ACHN (cell line): ENCODE results near the gene CHRNA1.
"Not testable (repeated sequence)": the region's sequence is repeated elsewhere in the genome, so short reads cannot be mapped to it uniquely, and the experiment has no call there.

Source experiments
- DNase-seq: peaks from one replicate; pipeline ENCODE4 v3.0.0-alpha.2; 2015
- in situ Hi-C: cut with HindIII; loops from 2 replicates; pipeline ENCODE4 v1.10.0; 2017; ENCODE audit warnings: low sequenced_read_pairs, low pct_ligation_motif_present, low pct_unique_long_range_greater_than_20kb

CHRNA1 gene

DNA sequence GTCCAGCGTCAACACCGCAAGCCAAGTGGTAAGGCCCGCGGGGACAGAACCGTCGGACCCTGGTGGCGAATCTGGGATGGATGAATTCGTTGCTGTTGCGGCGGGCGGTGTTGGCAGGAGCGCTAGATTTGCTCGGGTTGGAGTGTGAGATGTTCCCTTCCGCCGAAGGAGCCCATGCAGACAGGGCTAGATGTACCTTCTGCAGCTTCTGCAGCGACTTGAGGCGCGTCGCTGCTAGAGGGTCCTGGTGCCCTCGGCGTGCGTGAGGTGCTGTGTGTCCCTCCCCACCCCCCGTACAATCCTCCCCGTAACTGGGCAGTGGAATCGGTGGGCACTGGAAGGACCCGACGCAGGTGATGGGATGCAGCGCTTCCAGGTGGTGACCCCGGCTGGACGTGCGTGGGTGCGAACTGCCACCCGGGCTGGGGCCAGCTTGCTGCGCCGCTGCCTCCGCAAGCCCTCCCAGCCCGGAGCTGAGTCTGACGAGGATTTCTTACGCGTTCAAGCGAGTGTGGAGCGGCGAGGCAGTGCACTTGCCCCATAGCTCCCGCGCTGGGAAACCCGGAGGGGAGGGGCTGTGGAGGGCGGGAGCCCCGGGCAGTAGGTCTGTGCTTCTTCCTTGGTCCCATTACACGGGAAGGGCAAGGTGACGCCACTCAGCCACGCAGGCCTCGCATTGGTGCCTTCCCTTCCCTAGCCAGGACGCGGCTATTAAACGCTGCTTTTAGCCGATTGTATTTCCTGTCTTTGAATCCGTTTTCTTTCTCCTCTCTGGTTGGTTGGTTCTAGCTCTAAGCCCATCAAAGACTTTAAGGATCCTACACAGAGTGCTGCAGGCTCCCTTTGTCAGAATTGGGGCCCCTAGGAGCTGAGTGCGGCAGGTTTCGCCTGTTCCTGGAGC lies 34.2 kb downstream of the CHRNA1 start:
- in situ Hi-C loops = no loop called here
- DNase-seq = no peak

DNA sequence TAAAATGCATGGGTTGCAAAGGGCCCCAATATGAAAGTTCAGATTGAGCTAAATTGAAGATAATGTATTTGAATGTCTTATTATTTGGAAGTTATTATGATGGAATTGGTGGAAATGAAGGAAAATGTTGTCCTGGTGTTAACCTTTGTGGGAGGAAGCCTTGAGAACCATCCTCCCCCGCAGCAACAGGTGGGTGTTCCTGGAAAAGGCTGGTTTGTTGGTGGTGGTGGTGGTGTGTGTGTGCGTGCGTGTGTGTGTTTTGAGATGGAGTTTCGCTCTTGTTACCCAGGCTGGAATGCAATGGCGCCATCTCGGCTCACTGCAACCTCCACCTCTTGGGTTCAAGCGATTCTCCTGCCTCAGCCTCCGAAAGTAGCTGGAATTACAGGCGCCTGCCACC lies 36.2 kb downstream of the CHRNA1 start:
- in situ Hi-C loops = no loop called here
- DNase-seq = no peak

DNA sequence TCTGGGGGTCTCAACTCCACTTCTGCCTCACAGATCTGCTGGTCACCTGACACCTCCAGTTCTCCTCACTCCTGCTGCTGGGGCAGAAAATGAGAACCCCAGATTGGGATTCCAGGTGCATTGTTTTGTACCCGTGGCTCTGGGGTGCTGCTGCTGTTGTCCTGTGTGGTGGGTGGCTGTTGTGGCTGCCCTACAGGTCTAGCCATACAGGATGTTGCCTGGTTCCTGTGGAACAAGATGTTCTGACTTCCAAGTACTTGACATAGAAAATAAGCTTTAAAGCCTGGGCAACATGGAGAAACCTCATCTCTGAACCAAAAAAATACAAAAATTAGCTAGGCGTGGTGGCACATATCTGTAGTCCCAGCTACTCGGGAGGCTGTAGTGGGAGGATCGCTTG lies 38.1 kb downstream of the CHRNA1 start:
- no peak for DNase-seq
- in situ Hi-C loops = no loop called here

DNA sequence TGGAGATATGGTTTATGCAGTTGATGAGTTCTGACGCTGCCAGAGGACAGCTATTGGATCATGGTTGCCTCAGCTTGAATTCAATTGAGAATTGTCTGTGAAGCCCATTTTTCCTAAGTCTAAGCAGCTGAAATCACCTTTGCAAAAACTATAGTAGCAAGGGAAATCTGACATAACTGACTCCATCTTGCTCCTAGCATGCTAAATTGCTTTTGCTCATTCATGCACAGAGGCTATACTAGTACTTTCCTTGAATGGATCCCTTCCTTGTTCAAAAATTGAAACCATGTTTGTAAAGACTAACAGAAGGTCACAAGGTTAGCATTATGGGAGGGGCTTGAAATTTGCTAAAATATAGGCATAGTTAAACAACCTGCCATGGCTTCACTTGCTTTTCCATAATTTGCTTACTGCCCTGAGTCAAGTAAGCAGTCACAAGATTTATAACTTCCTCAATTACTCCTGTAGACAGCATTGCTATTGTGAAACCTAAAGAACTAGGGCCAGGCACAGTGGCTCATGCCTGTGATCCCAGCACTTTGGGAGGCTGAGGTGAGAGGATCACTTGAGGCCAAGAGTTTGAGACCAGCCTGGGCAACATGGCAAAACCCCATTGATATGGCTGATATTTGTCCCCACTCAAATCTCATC lies 41.2 kb downstream of the CHRNA1 start:
- no peak for DNase-seq
- in situ Hi-C loops = no loop called here

- in situ Hi-C loops = no loop called here
- no peak for DNase-seq
These were observed 45.3 kb downstream of the CHRNA1 start for GRCh38 chr2:174719016-174719415.

DNA sequence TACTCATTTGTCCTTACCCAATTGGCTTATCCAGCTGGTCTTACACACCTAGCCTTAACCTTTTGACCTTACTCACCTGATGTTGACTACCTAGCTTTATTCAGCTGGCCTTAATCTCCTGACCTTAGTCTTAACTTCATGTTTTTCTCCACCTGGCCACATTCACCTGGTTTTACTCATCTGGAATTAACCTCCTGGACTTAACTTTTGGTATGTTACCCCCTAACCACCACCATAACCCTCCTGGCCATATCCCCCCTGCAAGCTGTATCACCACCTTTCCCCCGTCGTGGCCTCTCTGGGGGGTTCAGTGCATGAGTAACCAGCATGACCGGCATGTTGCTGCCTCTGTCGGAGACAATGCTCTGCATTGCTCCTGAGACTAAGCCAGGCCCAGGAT lies 45.7 kb downstream of the CHRNA1 start:
- in situ Hi-C loops = no loop called here
- DNase-seq = no peak

DNA sequence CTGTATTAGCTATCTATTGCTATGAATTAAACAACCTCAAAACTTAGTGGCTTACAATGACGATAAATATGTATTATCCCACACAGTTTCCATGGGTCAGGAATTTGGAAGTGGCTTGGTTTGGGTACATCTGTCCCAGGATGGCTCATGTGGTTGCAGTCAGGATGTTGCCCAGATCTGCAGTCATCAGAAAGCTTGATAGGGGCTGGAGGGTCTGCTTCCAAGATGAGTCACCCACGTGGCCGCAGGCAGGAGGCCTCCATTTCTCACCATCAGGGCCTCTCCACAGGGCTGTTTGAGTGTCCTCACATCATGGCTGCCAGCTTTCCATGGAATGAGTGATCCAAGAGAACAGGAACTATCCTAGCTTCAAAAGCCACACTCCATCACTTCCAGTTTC lies 46.4 kb downstream of the CHRNA1 start:
- in situ Hi-C loops = no loop called here
- no peak for DNase-seq

DNA sequence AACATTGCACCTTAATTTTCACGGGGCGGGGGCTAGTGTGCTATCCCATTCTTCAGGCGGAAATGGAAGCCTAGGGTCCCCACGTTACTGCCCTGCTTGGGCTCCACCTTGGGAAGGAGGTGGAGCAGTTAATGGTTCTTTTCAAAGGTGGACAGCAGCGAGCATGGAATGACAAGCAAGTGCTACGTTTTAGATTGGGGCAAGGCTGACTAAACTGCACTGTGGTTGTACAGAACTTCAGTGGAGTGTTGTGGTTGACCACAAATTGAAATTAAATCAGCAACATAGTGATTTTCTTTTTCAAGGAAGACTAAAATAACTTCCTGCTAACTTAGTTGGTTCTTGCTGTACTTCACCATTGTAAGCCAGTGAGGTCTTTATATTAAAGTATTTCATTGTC lies 47.0 kb downstream of the CHRNA1 start:
- DNase-seq = no peak
- in situ Hi-C loops = no loop called here

DNA sequence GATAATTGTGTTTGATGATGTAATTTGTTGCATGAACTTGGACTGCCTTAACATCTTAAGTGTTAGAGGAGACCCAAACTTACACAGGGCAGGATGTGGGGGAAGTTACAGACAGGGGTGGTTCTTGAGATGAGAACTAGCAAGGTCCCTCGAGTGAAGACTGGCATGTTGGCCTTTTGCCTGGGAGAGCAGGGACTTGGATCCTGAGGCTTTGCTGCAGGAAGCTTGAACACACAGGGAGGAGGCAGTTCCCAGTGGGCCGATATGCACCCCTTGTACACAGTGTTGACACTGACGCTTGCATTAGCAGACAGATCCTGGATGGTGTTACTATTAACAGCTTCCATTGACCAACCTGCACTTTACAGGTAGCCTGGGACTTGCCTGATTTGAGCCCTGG lies 47.5 kb downstream of the CHRNA1 start:
- in situ Hi-C loops = no loop called here
- DNase-seq = no peak

GRCh38 chr2:174713686-174714085 lies 50.6 kb downstream of the CHRNA1 start:
- in situ Hi-C loops = no loop called here
- no peak for DNase-seq

DNA sequence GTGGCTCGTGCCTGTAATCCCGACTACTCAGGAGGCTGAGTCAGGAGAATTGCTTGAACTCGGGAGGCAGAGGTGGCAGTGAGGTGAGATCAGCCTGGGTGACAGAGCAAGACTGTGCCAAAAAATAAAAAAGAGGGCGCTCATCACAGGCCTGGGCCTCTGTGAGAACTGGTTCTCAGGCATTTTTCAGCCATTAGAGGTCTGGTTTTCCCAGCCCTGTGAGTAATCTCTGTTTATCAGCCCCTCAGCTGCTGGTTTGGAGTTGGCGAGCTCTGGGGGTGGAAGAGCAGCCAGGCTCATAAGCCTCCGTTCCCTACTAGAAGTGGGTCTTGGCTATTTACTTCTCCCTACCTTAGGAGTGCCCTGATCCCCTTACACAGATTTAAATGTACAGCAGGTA lies 53.1 kb downstream of the CHRNA1 start:
- no peak for DNase-seq
- in situ Hi-C loops = no loop called here

- DNase-seq, in situ Hi-C loops: not testable (repeated sequence)
These were observed 54.8 kb downstream of the CHRNA1 start for GRCh38 chr2:174709416-174710004.

DNA sequence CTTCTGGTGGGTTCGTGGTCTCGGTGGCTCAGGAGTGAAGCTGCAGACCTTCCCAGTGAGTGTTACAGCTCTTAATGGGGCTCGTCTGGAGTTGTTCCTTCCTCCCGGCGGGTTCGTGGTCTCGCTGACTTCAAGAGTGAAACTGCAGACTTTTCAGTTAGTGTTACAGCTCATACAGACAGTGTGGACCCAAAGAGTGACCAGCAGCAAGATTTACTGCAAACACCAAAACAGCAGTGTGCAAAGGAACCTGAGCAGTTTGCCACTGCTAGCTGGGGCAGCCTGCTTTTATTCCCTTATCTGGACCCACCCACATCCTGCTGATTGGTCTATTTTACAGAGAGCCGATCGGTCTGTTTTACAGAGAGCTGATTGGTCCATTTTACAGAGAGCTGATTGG lies 55.6 kb downstream of the CHRNA1 start:
- no peak for DNase-seq
- in situ Hi-C loops = no loop called here

DNA sequence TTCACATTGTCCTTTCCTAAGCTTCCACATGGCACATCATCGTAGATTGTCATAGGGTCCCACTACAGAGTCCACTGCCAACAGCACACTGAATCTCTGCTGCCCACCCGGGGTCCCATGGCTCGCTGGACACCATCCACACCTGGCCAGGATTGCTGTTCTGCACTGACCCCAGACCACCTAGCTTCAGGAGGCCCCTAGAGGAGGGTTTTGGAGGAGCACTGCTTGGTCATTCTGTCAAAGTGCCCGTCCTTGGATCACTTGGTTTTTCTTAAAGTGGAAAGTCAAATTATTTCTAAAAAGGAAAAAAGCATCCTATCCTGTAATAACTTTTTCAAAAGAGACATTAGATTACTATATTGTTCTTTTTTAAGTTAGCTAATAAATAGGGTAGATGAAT lies 59.0 kb downstream of the CHRNA1 start:
- in situ Hi-C loops = no loop called here
- no peak for DNase-seq

DNA sequence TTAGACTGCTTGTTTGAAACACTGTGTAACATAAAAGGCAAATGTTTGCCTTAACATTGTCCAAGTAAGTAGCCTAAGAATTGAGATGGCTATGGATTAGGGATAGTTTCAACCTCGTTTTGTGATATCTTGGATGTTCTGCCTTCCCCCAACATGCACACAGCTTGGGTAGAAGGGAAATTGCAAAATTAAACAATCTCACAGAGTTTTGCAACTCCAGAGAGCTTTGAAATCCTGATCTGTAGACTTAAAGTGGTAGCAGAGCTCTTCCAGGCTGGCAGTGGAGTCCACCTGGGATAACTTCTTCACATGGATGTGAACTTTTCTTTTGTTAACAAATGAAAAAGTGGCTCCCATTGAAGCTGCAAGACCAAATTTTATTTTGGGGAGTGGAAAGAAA lies 59.6 kb downstream of the CHRNA1 start:
- DNase-seq = no peak
- in situ Hi-C loops = no loop called here

- in situ Hi-C loops = no loop called here
- DNase-seq = no peak
These were observed 60.2 kb downstream of the CHRNA1 start for GRCh38 chr2:174704061-174704460.

DNA sequence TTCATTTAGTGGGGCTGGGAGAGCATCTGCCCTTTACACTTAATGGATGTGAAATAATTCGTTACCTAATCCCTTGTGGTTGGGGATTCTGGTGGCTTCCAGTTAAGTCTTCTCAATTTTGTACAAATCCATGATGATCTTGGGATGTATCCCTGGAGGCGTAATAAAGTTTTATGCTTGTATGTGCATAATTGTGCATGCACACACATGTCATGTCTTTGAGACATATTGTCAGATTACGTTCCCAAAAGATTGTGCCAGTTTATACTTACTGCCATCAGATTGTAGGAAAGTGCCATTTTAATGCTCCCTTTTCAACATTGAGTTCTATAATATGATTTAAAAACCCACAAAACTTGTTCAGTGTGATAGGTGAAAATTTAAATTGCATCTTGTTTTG lies 60.8 kb downstream of the CHRNA1 start:
- in situ Hi-C loops = no loop called here
- DNase-seq = no peak

DNA sequence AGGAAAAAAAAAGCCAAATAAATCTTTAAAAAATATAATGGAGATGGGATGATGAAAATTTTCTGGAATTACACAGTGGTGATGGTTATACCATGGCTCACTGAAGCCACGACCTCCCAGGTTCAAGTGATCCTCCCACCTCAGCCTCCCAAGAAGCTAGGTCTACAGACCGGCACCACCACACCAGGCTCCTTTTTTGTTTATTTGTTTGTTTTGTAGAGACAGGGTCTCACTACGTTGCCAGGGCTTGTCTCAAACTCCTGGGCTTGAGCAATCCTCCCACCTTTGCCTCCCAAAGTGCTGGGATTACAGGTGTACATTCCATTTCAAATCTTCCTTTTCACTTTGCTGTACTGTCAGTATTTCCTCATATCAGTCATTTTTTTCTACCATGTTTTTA lies 61.7 kb downstream of the CHRNA1 start:
- in situ Hi-C loops = no loop called here
- no peak for DNase-seq

- in situ Hi-C loops = no loop called here
- DNase-seq = peak; percentile 55
These were observed 64.1 kb downstream of the CHRNA1 start for GRCh38 chr2:174699993-174700766.
